ENCODE measurements around the gene HYDIN.
"Not testable (repeated sequence)": the region's sequence is repeated elsewhere in the genome, so short reads cannot be mapped to it uniquely, and the experiment has no call there.

DNA sequence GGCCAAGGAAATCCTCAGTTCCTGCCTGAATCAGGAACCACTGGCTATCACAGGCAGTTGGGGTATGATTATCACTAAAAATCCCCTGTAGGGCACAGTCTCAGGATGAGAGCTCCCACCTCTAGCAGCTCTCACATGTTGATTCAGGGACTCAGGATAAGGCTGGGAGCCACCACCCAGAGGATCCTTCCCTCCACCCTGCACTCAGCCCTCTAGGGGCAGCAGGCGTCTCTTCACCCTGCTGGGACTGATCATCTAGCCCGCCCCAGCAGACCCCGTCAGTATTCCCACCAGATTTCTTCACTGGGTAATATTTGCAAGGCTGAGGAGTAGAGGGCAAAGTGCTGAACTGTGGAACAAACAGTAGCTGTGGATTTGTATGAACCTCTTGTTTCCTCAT is 224.0 kb downstream of the HYDIN start:
- TF ChIP-seq, protein P1, sequence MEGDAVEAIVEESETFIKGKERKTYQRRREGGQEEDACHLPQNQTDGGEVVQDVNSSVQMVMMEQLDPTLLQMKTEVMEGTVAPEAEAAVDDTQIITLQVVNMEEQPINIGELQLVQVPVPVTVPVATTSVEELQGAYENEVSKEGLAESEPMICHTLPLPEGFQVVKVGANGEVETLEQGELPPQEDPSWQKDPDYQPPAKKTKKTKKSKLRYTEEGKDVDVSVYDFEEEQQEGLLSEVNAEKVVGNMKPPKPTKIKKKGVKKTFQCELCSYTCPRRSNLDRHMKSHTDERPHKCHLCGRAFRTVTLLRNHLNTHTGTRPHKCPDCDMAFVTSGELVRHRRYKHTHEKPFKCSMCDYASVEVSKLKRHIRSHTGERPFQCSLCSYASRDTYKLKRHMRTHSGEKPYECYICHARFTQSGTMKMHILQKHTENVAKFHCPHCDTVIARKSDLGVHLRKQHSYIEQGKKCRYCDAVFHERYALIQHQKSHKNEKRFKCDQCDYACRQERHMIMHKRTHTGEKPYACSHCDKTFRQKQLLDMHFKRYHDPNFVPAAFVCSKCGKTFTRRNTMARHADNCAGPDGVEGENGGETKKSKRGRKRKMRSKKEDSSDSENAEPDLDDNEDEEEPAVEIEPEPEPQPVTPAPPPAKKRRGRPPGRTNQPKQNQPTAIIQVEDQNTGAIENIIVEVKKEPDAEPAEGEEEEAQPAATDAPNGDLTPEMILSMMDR (IDR thresholded peaks at IDR 0.05): not testable (repeated sequence)
- not testable (repeated sequence) for TF ChIP-seq POLR2A (IDR thresholded peaks at IDR 0.05)

Measured in adrenal gland (tissue), 5 donors.